Measurements from ENCODE around the gene PIBF1. TPM values are rescaled to one million over a fixed set of nuclear protein-coding genes. Genes with fewer than 3 reads are reported as not detected.
A peak's percentile ranks its signal among the peaks of the same experiment; 100 is the strongest.

The PIBF1 gene
- total RNA-seq, 4 donors from 2014 or later: 9.9 to 18.9 (median 11.7) TPM

DNA sequence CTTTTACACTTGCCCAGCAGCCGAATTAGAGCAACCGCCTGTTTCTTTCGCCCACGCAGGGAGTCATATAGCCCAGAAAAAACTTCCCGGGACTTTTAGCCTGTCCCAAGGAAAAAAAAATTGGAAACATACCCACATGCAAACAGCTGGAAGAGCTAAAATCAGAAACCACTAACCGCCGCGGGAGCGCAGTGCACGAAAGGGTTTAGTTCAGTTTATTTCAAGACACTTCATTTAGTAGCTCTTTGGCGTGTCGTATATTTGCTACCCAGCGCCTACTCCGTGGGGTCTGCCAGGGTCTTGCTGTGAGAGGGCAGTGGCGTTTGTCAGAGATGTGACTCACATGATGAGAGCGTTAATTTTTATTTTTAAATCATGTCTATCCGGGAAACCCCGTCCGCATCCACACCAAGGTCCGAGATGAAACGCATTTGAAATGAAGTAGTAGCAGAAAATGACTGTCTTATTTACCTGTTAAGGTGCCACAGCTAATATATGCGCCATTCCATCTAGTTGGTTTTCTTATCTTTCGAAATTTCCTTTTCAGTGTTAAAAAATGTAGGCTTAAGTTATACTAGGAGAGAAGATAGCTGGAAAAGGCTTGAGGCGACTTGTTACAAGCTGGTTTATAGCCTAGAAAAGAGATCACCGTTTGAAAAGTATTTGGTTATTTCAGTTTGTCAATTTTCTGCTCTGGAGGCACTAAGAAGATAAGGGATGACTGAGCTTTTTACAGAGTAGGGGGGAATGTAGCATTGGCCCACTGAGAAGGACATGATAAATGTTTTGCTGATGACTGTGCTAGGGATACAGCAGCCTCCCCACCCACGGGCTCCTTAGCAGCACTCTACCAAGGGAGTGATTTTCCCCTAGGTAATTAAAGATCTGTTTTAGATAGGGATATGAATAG is 278.6 kb downstream of the PIBF1 start:
- 4% methylated on average over 26 of the region's 26 CpGs for WGBS
- no peaks in the 10 kb centered on the region for H3K9me3 ChIP-seq
- H3K27ac ChIP-seq: peak overlapping the region; percentile 95
- no peak for TF ChIP-seq POLR2A (IDR thresholded peaks at IDR 0.05)
- no peak for TF ChIP-seq EP300 (IDR thresholded peaks at IDR 0.05)
- TF ChIP-seq, protein P1, sequence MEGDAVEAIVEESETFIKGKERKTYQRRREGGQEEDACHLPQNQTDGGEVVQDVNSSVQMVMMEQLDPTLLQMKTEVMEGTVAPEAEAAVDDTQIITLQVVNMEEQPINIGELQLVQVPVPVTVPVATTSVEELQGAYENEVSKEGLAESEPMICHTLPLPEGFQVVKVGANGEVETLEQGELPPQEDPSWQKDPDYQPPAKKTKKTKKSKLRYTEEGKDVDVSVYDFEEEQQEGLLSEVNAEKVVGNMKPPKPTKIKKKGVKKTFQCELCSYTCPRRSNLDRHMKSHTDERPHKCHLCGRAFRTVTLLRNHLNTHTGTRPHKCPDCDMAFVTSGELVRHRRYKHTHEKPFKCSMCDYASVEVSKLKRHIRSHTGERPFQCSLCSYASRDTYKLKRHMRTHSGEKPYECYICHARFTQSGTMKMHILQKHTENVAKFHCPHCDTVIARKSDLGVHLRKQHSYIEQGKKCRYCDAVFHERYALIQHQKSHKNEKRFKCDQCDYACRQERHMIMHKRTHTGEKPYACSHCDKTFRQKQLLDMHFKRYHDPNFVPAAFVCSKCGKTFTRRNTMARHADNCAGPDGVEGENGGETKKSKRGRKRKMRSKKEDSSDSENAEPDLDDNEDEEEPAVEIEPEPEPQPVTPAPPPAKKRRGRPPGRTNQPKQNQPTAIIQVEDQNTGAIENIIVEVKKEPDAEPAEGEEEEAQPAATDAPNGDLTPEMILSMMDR (IDR thresholded peaks at IDR 0.05): no peak
- no peak for TF ChIP-seq POLR2AphosphoS5 (IDR thresholded peaks at IDR 0.05)
- H3K27me3 ChIP-seq: peaks cover 9% of the 10 kb centered on the region
- peak overlapping the region; percentile 83 for H3K4me3 ChIP-seq
- H3K36me3 ChIP-seq: no peaks in the 10 kb centered on the region
- peaks cover 18% of the 10 kb centered on the region for H3K4me1 ChIP-seq
- DNase-seq (ENCODE audit: low spot score in 2 of 2): no peak

DNA sequence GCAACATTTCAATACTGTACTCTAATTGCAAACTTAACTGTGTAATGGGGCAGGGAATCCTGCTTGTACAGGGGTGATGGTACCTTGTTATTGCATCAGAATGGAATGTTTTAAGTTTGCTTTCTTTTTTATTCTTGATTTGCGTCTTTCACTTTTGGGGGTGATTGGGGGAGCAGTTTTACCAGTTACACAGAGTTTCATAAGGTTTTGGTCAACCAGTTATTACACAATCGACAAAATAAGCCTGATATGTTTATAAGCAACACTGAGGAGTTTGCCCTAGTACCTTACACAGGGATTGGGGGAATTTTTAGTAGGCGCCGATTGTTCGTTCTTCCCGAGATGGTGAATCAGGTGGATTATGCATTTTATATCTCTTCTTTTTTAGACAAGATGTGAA is 279.5 kb downstream of the PIBF1 start:
- WGBS: 59% methylated on average over 6 of the region's 6 CpGs

DNA sequence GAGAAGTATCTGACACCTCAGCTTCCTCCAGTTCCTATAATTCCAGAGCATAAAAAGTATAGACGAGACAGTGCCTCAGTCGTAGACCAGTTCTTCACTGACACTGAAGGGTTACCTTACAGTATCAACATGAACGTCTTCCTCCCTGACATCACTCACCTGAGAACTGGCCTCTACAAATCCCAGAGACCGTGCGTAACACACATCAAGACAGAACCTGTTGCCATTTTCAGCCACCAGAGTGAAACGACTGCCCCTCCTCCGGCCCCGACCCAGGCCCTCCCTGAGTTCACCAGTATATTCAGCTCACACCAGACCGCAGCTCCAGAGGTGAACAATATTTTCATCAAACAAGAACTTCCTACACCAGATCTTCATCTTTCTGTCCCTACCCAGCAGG is 279.9 kb downstream of the PIBF1 start:
- Histone ChIP-seq H3K27ac (peak overlapping the region; percentile 95), H3K9me3 (no peaks in the 10 kb centered on the region), H3K36me3 (no peaks in the 10 kb centered on the region), H3K4me3 (peak overlapping the region; percentile 83), H3K4me1 (peaks cover 18% of the 10 kb centered on the region), H3K27me3 (peaks cover under 1% of the 10 kb centered on the region)
- DNase-seq (ENCODE audit: low spot score in 2 of 2): no peak
- 54% methylated on average over 9 of the region's 9 CpGs for WGBS
- TF ChIP-seq POLR2A (IDR thresholded peaks at IDR 0.05) (no peak), POLR2AphosphoS5 (IDR thresholded peaks at IDR 0.05) (no peak), EP300 (IDR thresholded peaks at IDR 0.05) (no peak)
- TF ChIP-seq, protein P1 (IDR thresholded peaks at IDR 0.05): no peak

More for the DNA sequence above, 279.5 kb downstream of the PIBF1 start:
- peak overlapping the region; percentile 83 for H3K4me3 ChIP-seq
- no peaks in the 10 kb centered on the region for H3K36me3 ChIP-seq
- peaks cover 18% of the 10 kb centered on the region for H3K4me1 ChIP-seq
- TF ChIP-seq POLR2A (IDR thresholded peaks at IDR 0.05) (no peak), EP300 (IDR thresholded peaks at IDR 0.05) (no peak), POLR2AphosphoS5 (IDR thresholded peaks at IDR 0.05) (no peak)
- TF ChIP-seq, protein P1 (IDR thresholded peaks at IDR 0.05): no peak
- H3K9me3 ChIP-seq: no peaks in the 10 kb centered on the region
- peak overlapping the region; percentile 95 for H3K27ac ChIP-seq
- no peak for DNase-seq (ENCODE audit: low spot score in 2 of 2)
- H3K27me3 ChIP-seq: peaks cover 4% of the 10 kb centered on the region

DNA sequence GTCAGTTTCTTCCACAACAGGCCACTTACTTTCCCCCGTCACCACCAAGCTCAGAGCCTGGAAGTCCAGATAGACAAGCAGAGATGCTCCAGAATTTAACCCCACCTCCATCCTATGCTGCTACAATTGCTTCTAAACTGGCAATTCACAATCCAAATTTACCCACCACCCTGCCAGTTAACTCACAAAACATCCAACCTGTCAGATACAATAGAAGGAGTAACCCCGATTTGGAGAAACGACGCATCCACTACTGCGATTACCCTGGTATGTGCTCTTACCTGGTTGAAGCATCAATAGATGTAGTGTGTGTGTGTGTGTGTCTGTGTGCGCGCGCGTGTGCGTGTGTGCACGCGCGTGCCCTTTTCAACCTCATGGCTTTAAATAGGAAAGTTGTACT is 280.5 kb downstream of the PIBF1 start:
- H3K27ac ChIP-seq: peak overlapping the region; percentile 95
- DNase-seq (ENCODE audit: low spot score in 2 of 2): no peak
- TF ChIP-seq POLR2A (IDR thresholded peaks at IDR 0.05) (no peak), EP300 (IDR thresholded peaks at IDR 0.05) (no peak), POLR2AphosphoS5 (IDR thresholded peaks at IDR 0.05) (no peak)
- TF ChIP-seq, protein P1 (IDR thresholded peaks at IDR 0.05): no peak
- no peaks in the 10 kb centered on the region for H3K9me3 ChIP-seq
- no peaks in the 10 kb centered on the region for H3K36me3 ChIP-seq
- H3K4me1 ChIP-seq: peaks cover 18% of the 10 kb centered on the region
- H3K27me3 ChIP-seq: no peaks in the 10 kb centered on the region
- peak overlapping the region; percentile 83 for H3K4me3 ChIP-seq
- 59% methylated on average over 13 of the region's 13 CpGs for WGBS

DNA sequence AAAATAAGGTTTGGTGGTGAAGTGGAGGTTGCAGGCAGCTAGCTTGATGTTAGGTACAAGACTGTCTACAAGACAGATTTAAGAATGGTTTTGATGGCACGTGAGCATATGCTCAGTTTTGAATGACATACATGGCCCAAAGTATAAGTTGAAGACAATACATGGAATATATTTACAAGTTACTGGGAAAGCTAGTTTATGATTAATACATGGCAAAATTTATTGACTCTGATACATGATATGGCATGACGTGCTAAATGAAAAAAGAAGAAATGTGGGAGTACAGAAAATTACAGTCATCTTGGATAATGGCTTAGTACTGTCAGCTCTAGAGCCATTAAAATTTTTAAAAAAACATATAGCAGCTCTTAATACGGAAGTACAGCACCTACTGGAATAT is 281.2 kb downstream of the PIBF1 start:
- peak overlapping the region; percentile 95 for H3K27ac ChIP-seq
- no peaks in the 10 kb centered on the region for H3K9me3 ChIP-seq
- peak overlapping the region; percentile 83 for H3K4me3 ChIP-seq
- peaks cover 5% of the 10 kb centered on the region for H3K36me3 ChIP-seq
- DNase-seq (ENCODE audit: low spot score in 2 of 2): no peak
- peaks cover 16% of the 10 kb centered on the region for H3K4me1 ChIP-seq
- H3K27me3 ChIP-seq: no peaks in the 10 kb centered on the region
- WGBS: 49% methylated on average over 3 of the region's 3 CpGs
- TF ChIP-seq POLR2AphosphoS5 (IDR thresholded peaks at IDR 0.05) (no peak), POLR2A (IDR thresholded peaks at IDR 0.05) (no peak), EP300 (IDR thresholded peaks at IDR 0.05) (no peak)
- TF ChIP-seq, protein P1 (IDR thresholded peaks at IDR 0.05): no peak

Data from suprapubic skin (tissue), 4 donors.